CD4-positive, alpha-beta T cell treated with Interleukin-12 subunit alpha and Interleukin-12 subunit beta, for 1 hour (primary cell): ENCODE measurements around the gene HMGXB4.

Source experiments
- DNase-seq: peaks from one replicate; pipeline ENCODE4 v3.0.0-alpha.2; 2020

Gene HMGXB4

GRCh38 chr22:35311551-35311999 is 54.3 kb downstream of the HMGXB4 start:
- DNase-seq: no peak

GRCh38 chr22:35312198-35313059 is 55.1 kb downstream of the HMGXB4 start:
- no peak for DNase-seq

GRCh38 chr22:35313311-35314121 is 56.2 kb downstream of the HMGXB4 start:
- DNase-seq: no peak

DNA sequence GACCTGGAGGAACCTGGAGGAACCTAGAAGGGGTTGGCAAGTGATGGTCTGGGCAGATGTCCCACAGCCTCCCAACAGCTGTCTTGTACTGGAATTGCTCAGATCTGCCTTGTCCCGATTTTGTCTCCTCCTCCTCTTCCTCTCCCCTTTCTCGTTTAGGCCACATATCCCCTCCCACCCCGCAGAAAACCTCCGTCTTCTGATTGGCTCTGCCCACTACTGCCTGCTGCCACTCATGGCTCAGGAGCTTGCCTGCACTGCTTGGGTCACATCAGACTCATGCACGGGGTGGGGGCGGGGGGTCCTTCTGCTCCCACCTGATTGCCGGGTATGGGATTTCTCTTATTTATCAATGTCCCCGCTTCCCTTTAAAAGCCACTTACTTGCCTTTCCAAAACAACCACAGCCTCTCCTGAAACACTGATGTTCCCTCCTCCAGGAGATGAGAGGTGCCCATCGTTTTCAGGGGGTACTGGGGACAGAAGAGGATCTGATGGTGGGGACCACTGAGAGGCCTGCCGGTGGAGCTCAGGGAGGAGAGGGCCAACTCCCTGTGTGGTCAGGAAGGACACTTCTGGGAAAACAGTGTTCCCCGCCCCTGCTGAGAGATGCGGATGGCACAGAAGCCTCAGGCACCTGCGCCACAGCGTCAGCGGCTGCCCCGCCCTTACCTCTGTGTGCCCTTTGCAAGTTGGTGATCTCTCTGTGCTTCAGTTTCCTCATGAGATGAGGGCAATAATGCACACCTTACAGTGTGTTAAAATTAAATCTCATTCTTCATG is 57.1 kb downstream of the HMGXB4 start:
- DNase-seq: no peak

DNA sequence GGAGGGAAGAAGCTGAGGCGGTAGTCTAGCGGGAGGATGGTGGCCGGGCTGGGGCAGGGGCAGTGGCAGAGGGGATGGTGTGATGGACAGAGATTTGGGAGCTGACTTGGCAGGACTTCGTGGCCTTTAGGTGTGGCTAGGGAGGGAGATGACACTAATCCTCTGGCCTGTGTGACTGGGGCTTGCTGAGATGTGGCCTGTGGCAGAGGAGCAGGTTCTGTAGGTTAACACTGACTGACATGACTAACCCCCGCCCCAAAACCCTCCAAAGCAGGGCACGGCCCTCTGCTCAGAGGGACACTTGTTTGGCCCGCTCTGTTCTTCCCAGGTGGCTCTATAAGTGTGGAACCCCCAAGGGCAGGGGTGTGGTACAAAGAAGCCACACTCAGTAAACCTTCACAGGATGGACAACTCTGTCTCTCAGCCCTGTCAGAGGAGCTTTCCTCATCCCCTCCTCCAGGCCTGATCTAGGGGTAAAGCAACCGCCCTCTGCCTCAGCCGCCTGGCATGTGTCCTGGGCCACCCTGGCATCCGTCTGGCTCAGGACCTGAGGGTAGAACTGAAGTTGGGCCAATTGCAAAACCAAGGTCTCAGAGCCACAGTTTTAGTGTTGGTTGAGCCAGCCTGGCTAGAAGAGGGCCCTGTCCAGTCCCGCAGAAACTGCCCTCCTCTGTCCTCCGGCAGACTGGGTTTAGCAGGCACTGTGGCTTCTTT is 58.0 kb downstream of the HMGXB4 start:
- no peak for DNase-seq

- DNase-seq: no peak
Measured at GRCh38 chr22:35315855-35316745, 58.8 kb downstream of the HMGXB4 start.

DNA sequence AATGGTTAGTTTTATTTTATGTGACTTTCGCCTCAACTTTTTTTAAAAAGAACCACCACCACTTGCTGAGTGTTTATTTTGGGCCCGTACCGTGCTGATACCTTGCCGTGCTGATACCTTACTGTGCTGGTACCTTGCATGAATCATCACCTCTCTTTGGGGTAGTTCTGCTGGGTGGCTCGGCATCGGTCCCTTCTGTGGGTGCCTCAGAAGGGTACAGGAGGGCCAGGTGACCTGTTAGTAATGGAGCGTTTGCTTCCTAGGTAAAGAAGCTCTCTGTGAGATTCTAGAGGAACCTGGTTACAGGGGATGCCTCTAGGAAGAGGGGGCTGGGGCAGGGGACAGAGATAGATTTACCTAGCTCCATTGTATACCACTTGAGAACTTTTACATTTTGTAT is 59.5 kb downstream of the HMGXB4 start:
- DNase-seq: no peak

DNA sequence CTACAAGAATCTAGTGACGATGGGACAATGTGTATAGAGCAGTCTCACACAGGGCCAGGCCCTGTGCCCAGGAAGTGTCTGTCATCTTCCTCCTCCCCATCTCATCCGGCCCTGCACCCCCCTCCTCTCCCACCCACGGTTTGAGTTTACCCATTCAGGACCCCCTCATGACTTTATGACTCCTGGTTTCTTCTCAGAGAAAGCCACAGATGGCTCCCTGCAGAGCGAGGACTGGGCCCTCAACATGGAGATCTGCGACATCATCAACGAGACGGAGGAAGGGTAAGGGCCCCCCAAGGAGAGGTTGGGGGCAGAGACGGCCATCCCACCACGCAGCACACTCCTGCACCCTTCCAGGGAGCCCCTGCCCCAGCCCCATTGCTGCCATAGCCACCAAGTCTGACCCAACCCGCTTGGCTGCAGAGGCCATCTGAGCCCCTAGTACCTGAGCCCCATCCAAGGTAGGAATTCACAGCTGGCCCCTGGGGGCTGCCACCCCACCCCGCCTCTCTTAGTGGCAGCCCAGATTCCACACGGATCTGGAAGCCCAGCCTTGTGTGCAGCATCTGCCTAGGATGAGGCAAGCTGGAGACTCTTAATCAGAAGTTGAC is 60.5 kb downstream of the HMGXB4 start:
- no peak for DNase-seq

DNA sequence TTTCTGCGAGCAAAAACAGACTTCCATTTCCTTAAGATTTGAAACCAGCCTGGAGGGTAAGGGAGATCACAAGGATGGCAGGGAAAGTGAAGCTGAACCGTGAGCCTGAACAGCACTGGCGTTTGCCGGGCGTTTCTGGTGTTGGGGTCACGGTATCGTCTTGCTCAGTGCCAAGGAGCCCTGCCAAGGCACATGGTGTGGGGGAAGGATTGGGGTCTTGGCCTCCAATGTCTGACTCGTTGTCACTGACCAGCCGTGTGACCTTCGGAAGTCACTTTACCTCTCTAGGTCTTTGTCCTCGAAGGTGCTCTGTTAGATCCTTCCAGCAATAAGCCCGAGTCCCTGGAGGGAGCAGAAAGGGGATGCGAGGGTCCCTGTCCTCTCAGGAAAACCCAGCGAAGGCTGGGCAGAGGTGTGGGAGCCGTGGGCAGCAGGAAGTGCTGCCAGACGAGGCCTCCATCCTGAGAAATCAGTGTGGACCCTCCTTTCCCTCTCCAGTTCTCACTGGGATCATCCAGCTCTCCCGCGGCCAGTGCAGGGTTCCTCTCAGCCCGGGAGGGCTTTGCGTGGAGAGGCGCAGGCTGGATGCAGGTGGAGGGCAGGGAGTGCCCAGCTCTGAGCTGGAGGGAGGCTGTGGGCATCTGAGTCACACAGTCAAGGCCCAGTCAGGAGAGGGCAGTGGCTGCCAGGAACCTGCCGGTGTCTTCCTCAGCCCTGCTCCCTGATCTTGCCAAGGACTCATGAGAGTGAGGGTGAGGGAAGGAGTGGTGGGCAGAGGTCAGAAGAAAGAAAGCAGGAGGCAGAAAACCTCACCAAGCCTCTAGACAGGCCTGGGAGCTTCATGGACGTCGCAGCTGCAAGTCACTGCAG is 61.3 kb downstream of the HMGXB4 start:
- DNase-seq: no peak

GRCh38 chr22:35319244-35319985 is 62.1 kb downstream of the HMGXB4 start:
- DNase-seq: no peak

GRCh38 chr22:35322126-35322525 is 64.8 kb downstream of the HMGXB4 start:
- no peak for DNase-seq

DNA sequence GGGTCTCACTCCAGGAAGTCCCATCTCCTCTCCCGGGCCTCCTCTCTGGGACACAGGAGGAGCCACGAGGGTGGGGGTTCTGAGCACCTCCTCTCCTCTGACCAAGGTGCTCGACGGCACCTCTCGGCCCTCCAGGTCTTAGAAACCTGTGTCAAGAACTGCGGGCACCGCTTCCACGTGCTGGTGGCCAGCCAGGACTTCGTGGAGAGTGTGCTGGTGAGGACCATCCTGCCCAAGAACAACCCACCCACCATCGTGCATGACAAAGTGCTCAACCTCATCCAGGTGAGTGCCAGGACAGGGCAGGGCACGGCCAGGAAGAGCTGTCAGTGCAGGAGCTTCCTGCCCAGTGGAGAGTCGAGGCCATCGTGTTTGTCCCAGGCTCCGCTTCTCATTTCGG is 65.6 kb downstream of the HMGXB4 start:
- no peak for DNase-seq

GRCh38 chr22:35323305-35323704 is 66.0 kb downstream of the HMGXB4 start:
- no peak for DNase-seq

DNA sequence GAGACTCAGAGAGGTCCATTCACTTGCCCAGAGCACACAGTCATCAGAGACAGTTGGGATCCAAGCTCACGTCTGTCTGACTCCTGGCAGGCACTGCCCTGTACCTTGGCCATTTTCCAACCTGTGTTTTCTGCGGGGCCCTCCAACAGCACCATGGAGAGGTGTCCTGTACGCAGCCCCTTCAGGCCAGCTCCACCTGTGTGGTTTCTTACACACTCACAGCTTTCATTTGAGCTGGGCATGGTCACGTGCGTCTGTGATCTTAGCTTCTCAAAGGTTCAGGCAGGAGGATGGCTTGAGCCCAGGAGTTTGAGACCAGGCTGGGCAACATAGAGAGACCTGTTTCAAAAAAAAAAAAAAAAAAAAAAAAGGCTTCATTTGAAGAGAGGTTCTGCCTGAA is 66.8 kb downstream of the HMGXB4 start:
- no peak for DNase-seq

- no peak for DNase-seq
Measured at GRCh38 chr22:35324762-35325161, 67.5 kb downstream of the HMGXB4 start.

GRCh38 chr22:35325209-35325608 is 67.9 kb downstream of the HMGXB4 start:
- no peak for DNase-seq

DNA sequence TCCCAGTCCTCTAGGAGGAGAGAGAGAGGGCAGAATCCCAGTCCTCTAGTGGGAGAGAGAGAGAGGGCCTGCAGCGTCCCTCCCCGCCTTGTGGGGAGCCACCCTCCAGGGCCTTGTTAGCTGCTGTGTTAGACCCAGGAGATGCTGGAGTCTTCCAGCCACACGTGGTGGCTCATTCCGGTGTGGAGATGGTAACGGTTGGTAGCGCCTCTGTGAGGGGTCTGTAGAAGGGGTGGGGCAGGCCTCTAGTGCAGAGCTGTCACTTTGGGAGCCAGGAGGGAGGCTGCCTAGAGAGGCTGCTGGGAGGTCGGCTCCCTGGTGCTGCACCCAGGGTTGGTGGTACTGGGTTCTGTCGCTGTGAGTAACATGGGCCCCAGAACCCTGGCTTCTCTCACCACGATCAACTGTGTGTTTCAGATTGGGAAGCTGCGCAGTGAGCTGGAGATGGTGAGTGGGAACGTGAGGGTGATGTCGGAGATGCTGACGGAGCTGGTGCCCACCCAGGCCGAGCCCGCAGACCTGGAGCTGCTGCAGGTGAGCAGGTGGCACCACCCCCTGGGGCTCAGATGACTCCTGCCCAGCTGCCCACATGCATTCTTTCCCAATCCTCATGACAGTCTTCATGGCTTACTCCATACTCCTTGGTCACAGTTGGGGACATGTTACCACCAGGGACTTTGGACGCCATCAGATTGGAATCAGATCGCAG is 69.7 kb downstream of the HMGXB4 start:
- DNase-seq: no peak

GRCh38 chr22:35327690-35328471 is 70.6 kb downstream of the HMGXB4 start:
- DNase-seq: no peak
